Activated B cell treated with CpG ODN at 0.5 μM for 24 hours (primary cell): ENCODE data around the gene MPDU1. TPM values are rescaled to one million over a fixed set of nuclear protein-coding genes. Genes with fewer than 3 reads are reported as not detected.

Experiments
- ATAC-seq: fragments of 200-7000 bp; cut with Tn5 transposase; one replicate; pipeline ENCODE4 v1.10.0; 2021; ENCODE audit warnings: low read depth, mild to moderate bottlenecking, moderate library complexity
- CTCF ChIA-PET: fragments of 350-600 bp; sonication (Branson Sonifier 250); formaldehyde crosslinking; loops from one replicate; lab custom pipeline; 2021; ENCODE audit warnings: antibody characterized with exemption; lab: Charles Lee
- POLR2A ChIA-PET: fragments of 350-600 bp; sonication (Branson Sonifier 250); formaldehyde crosslinking; loops from one replicate; lab custom pipeline; 2021; ENCODE audit warnings: antibody characterized with exemption; lab: Charles Lee
- DNase-seq: peaks from one replicate; pipeline ENCODE4 v3.0.0; 2022
- H3K27ac Mint-ChIP-seq: one replicate; pipeline ENCODE4 v1.8.0; 2020; ENCODE audit warnings: mixed read lengths
- H3K27me3 Mint-ChIP-seq: one replicate; pipeline ENCODE4 v1.8.0; 2021; ENCODE audit warnings: mixed read lengths
- H3K36me3 Mint-ChIP-seq: one replicate; pipeline ENCODE4 v1.8.0; 2021; ENCODE audit warnings: low read depth, mixed read lengths
- H3K4me1 Mint-ChIP-seq: one replicate; pipeline ENCODE4 v1.8.0; 2021; ENCODE audit warnings: mixed read lengths
- H3K4me3 Mint-ChIP-seq: one replicate; pipeline ENCODE4 v1.8.0; 2020; ENCODE audit warnings: mild to moderate bottlenecking, mixed read lengths
- H3K9me3 Mint-ChIP-seq: one replicate; pipeline ENCODE4 v1.8.0; 2020; ENCODE audit warnings: mixed read lengths
- CTCF ChIP-seq: fragments of 200-600 bp; IDR thresholded peaks from one replicate; pipeline ENCODE4 v1.8.0; 2022; ENCODE audit warnings: antibody characterized with exemption, mild to moderate bottlenecking
- intact Hi-C: fragments of 100-400 bp; cut with micrococcal nuclease; formaldehyde crosslinking; loops from one replicate; pipeline ENCODE4 v1.15.1; 2024
- total RNA-seq: library from RNA; stranded (reverse); gene quantifications from 2 replicates; pipeline ENCODE4 v1.2.3, GENCODE V29; 2022

MPDU1 gene
- total RNA-seq, 1 donor from 2014 or later, result 58.9 TPM

GRCh38 chr17:7586673-7587419 is 3.2 kb downstream of the MPDU1 start:
- H3K4me1 Mint-ChIP-seq, result peaks cover 34% of the 10 kb centered on the region
- DNase-seq (no peak), ATAC-seq (no peak)
- intact Hi-C loops, result loop anchor here (10.0 kb wide), 1 partner anchor 542 kb away; the partner anchor contains the start of gene SLC16A11
- H3K4me3 Mint-ChIP-seq, result no peak overlapping the region
- TF ChIP-seq CTCF, result no peak
- peaks cover 41% of the 10 kb centered on the region for H3K36me3 Mint-ChIP-seq
- no peaks in the 10 kb centered on the region for H3K9me3 Mint-ChIP-seq
- ChIA-PET CTCF (interaction anchor here (1.2 to 3.4 kb wide), 3 partner anchors 28 to 72 kb away, joined by 3 to 16 read pairs (median 3); partner anchors contain the start of gene FXR2), POLR2A (interaction anchor here (0.7 to 3.9 kb wide), 4 partner anchors 13 to 102 kb away, joined by 4 to 94 read pairs (median 6); partner anchors contain the start of genes TP53 and WRAP53)
- H3K27me3 Mint-ChIP-seq, result no peaks in the 10 kb centered on the region
- H3K27ac Mint-ChIP-seq, result no peak overlapping the region

- intact Hi-C loops, result loop anchor here (10.0 kb wide), 1 partner anchor 543 kb away; the partner anchor contains the start of gene SLC16A11
- Mint-ChIP-seq H3K27ac (no peak overlapping the region), H3K27me3 (no peaks in the 10 kb centered on the region), H3K4me3 (no peak overlapping the region), H3K4me1 (peaks cover 26% of the 10 kb centered on the region), H3K36me3 (peaks cover 49% of the 10 kb centered on the region), H3K9me3 (no peaks in the 10 kb centered on the region)
- DNase-seq (no peak), ATAC-seq (no peak)
- TF ChIP-seq CTCF, result no peak
- ChIA-PET POLR2A (interaction anchor here (0.7 to 1.2 kb wide), 3 partner anchors 14 to 103 kb away, joined by 4 to 7 read pairs (median 6); no protein-coding TSS in a partner anchor), CTCF (interaction anchor here (1.2 to 3.4 kb wide), 4 partner anchors 27 to 151 kb away, joined by 3 to 16 read pairs (median 9); partner anchors contain the start of genes FXR2 and TMEM102)
Observed at GRCh38 chr17:7587420-7588151, 3.9 kb downstream of the MPDU1 start.

GRCh38 chr17:7588553-7589203 is 5.0 kb downstream of the MPDU1 start:
- H3K36me3 Mint-ChIP-seq, result peaks cover 55% of the 10 kb centered on the region
- CTCF ChIA-PET, result interaction anchor here (1.1 to 3.3 kb wide), 24 partner anchors 9 to 543 kb away, joined by 3 to 38 read pairs (median 6); partner anchors contain the start of genes CD68, FXR2, NEURL4 and SAT2
- POLR2A ChIA-PET, result interaction anchor here (0.6 to 2.4 kb wide), 16 partner anchors 9 to 543 kb away, joined by 3 to 17 read pairs (median 4); partner anchors contain the start of genes CD68, FXR2, POLR2A and SAT2

More at GRCh38 chr17:7588553-7589203, 5.0 kb downstream of the MPDU1 start:
- no peak for DNase-seq
- ATAC-seq, result no peak
- intact Hi-C loops, result loop anchor here (1.0 to 10.0 kb wide), 4 partner anchors 27 to 544 kb away; partner anchors contain the start of genes SENP3 and SLC16A11
- Mint-ChIP-seq H3K4me1 (peaks cover 20% of the 10 kb centered on the region), H3K9me3 (no peaks in the 10 kb centered on the region), H3K27me3 (no peaks in the 10 kb centered on the region), H3K4me3 (no peak overlapping the region), H3K27ac (no peak overlapping the region)
- no peak for TF ChIP-seq CTCF
